HS-27A (cell line): ENCODE data around the gene GMPR.
A peak's percentile ranks its signal among the peaks of the same experiment; 100 is the strongest.

Experiments
- DNase-seq: peaks from one replicate; pipeline ENCODE4 v3.0.0-alpha.2; 2012; ENCODE audit warnings: low read depth, missing footprints

Gene GMPR

GRCh38 chr6:16302721-16303552 lies 64.5 kb downstream of the GMPR start:
- no peak for DNase-seq

GRCh38 chr6:16305246-16305725 lies 66.9 kb downstream of the GMPR start:
- DNase-seq, result no peak

GRCh38 chr6:16305788-16306187 lies 67.4 kb downstream of the GMPR start:
- no peak for DNase-seq

GRCh38 chr6:16306334-16306733 lies 67.9 kb downstream of the GMPR start:
- DNase-seq, result no peak

- no peak for DNase-seq
These were observed 73.4 kb downstream of the GMPR start for GRCh38 chr6:16311763-16312162.

- DNase-seq, result no peak
These were observed 75.3 kb downstream of the GMPR start for GRCh38 chr6:16313732-16314131.

- DNase-seq, result no peak
These were observed 75.9 kb downstream of the GMPR start for GRCh38 chr6:16314296-16314695.

GRCh38 chr6:16316741-16317251 lies 78.4 kb downstream of the GMPR start:
- DNase-seq, result peak; percentile 72

GRCh38 chr6:16318538-16318937 lies 80.2 kb downstream of the GMPR start:
- DNase-seq, result no peak

- DNase-seq, result no peak
These were observed 80.8 kb downstream of the GMPR start for GRCh38 chr6:16318953-16319720.

GRCh38 chr6:16319813-16320532 lies 81.6 kb downstream of the GMPR start:
- DNase-seq, result peak; percentile 84

GRCh38 chr6:16320533-16321340 lies 82.3 kb downstream of the GMPR start:
- DNase-seq, result no peak

- DNase-seq, result no peak
These were observed 82.9 kb downstream of the GMPR start for GRCh38 chr6:16321341-16321710.

- DNase-seq, result no peak
These were observed 83.4 kb downstream of the GMPR start for GRCh38 chr6:16321826-16322225.

GRCh38 chr6:16322666-16323312 lies 84.4 kb downstream of the GMPR start:
- no peak for DNase-seq

- DNase-seq, result no peak
These were observed 85.8 kb downstream of the GMPR start for GRCh38 chr6:16324184-16324583.

- DNase-seq, result no peak
These were observed 86.3 kb downstream of the GMPR start for GRCh38 chr6:16324606-16325225.

- DNase-seq, result no peak
These were observed 88.1 kb downstream of the GMPR start for GRCh38 chr6:16326531-16326930.

GRCh38 chr6:16326971-16327776 lies 88.8 kb downstream of the GMPR start:
- no peak for DNase-seq
